ENCODE data around the gene IPO9. TPM values are rescaled to one million over a fixed set of nuclear protein-coding genes. Genes with fewer than 3 reads are reported as not detected.

The IPO9 gene
- total RNA-seq, 4 donors from 2014 or later = 10.1 to 17.2 (median 12.3) TPM

DNA sequence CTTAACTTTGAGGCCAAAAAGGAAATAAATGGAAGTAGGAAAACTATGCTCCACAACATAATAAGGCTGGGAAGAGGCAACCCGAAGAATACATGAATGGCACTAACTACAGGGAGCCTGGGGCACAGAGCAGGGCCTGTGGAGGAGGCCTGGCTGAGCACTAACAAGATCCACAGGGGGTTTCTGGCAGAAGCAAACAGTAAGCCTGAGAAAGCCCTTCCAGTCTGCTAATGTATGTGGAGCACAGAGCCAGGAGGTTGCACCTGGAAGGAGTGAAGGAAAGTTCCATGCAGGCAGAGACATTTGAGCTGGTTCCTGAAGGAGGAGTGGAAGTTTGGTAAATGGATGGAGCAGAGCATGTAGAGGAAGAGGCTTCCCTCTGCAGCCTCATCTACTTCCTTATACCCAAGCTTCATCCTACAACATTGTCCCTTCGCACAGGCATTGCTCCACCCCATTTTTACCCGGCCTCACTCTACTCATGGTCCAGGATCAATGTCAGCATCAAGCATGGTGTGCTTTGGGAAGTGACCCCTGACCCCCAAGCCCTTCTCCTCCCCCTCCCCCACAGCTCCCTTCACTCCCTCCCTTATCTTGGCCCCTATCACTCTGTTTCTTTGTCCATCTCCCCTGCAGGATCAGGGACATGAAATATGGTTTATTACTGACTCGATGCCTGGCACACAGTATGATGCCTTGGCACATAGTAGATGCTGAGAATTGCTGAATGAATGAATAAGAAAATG lies 83.0 kb downstream of the IPO9 start:
- Histone ChIP-seq H3K36me3 (no peaks in the 10 kb centered on the region), H3K4me1 (peaks cover 6 to 88% (median 16%) of the 10 kb centered on the region in 3 donors), H3K27ac (peak overlapping the region; percentile 36 to 91 (median 78)), H3K4me3 (no peak overlapping the region), H3K27me3 (no peaks in the 10 kb centered on the region), H3K9me3 (no peaks in the 10 kb centered on the region)
- no peak for TF ChIP-seq POLR2A (IDR thresholded peaks at IDR 0.05)
- TF ChIP-seq CTCF (IDR thresholded peaks at IDR 0.05) = no peak
- 71 to 78% methylated on average over 3 to 4 of the region's 4 CpGs for WGBS, 2 donors
- no peak for DNase-seq
- intact Hi-C loops (cut with DNase I) = no loop called here

DNA sequence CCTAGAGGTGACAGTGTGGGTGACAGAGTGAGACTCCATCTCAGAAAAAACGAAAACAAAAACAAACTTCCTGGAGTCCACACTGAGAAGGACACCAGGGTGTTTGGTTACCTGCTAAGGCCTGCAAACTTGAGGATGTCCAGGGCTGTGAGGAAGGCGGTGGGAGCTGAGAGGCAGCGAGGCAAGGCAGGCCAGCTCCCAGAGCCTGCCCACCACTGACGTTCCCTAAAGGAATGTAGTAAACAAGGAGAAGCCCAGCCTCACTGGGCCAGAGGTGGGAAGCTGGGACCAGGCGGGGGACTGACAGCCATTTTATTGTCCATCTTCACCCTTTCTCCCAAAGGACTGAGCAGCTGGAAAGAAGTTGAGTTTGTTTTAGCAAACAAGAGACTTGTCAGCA lies 83.9 kb downstream of the IPO9 start:
- intact Hi-C loops (cut with DNase I) = no loop called here
- Histone ChIP-seq H3K4me3 (no peak overlapping the region), H3K36me3 (no peaks in the 10 kb centered on the region), H3K27ac (peak overlapping the region; percentile 36 to 91 (median 78)), H3K27me3 (no peaks in the 10 kb centered on the region), H3K4me1 (peaks cover 9 to 90% (median 19%) of the 10 kb centered on the region in 3 donors), H3K9me3 (no peaks in the 10 kb centered on the region)
- TF ChIP-seq POLR2A (IDR thresholded peaks at IDR 0.05) = no peak
- no peak for TF ChIP-seq CTCF (IDR thresholded peaks at IDR 0.05)
- DNase-seq = no peak
- 67 to 76% methylated on average over 5 of the region's 5 CpGs for WGBS, 2 donors

DNA sequence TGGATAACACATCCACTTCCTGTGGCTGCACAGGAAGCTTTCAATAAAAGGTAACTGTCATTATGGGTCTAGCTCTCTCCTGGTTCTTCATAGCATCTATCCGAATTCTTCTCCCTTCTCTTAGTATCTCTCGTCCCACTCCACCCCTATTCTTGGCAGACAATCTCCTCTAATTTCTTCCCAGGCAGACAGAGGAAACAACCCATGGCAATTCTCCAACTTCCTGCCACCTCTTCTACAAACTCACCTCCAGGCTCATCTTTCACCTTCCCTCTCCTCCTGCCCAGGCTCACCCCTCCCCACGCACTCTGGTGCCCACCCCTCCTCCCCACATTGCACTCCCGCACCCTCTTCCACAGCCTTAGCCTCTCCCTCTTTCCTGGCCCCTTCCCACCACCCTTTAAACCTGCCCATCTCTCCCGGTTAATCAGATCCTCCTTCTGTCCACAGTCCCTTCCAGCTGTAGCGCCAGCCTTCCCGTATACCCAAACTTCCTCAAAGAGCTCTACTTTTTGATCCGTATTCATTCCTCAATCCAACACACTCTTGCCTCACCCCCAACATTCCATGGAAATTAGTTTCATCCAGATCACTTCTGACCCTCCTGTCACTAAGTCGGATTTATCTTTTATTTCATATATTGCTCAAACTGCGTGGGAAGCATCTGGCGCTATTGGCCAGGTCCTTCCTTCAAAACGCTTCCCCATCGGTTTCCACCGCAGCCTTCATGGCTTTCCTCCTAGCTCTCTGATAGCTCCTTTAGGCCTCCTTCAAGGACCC lies 85.7 kb downstream of the IPO9 start:
- peak overlapping the region in 1 of 4 donors; percentile 11 for H3K4me3 ChIP-seq
- 73 to 79% methylated on average over 13 to 14 of the region's 14 CpGs for WGBS, 2 donors

DNA sequence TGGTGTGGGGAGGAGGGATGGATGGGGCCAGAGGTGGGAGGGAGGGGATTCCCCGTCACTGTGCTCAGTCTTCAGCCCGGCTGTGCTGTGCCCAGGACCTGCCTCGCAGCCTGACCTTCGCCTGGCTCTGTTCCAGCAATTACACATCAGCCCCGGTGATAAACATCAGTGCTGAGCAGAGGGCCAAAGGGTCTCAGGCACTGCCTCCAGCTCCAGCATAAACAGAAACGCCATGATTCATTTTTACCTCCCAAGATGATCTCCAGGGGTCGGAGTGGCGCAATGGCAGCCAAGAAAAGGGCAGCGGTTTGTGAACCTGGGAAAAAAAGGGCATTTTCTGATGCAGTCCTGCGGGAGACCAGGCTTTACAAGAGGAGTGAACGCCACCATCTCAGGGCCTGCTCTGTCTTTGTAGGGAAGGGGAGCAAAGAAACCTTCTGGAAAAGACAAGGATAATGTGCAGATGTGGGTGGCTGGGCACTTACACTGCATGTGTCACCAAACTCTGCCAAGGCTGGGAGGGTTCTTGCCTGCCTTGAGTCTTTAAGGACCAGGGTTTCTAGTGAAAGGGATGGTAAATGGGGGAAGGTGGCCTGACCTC lies 87.8 kb downstream of the IPO9 start:
- intact Hi-C loops (cut with DNase I) = no loop called here
- H3K27ac ChIP-seq = peak overlapping the region; percentile 70 to 91 (median 78)
- no peaks in the 10 kb centered on the region for H3K27me3 ChIP-seq
- H3K9me3 ChIP-seq = no peaks in the 10 kb centered on the region
- DNase-seq = no peak
- H3K36me3 ChIP-seq = no peaks in the 10 kb centered on the region
- TF ChIP-seq POLR2A (IDR thresholded peaks at IDR 0.05) (no peak), CTCF (IDR thresholded peaks at IDR 0.05) (no peak)
- H3K4me1 ChIP-seq = peaks cover 9 to 94% (median 31%) of the 10 kb centered on the region in 3 donors
- H3K4me3 ChIP-seq = peak overlapping the region in 1 of 4 donors; percentile 2
- WGBS, 2 donors = 27 to 40% methylated on average over 6 to 8 of the region's 11 CpGs

More for the DNA sequence above, 85.7 kb downstream of the IPO9 start:
- Histone ChIP-seq H3K36me3 (no peaks in the 10 kb centered on the region), H3K9me3 (no peaks in the 10 kb centered on the region), H3K27ac (peak overlapping the region; percentile 27 to 91 (median 78)), H3K4me1 (peaks cover 9 to 90% (median 31%) of the 10 kb centered on the region in 3 donors), H3K27me3 (no peaks in the 10 kb centered on the region)
- intact Hi-C loops (cut with DNase I) = no loop called here
- no peak for DNase-seq
- TF ChIP-seq CTCF (IDR thresholded peaks at IDR 0.05) (no peak), POLR2A (IDR thresholded peaks at IDR 0.05) (no peak)

All from esophagus squamous epithelium (tissue), 5 donors.